Spinal cord (tissue), 10 donors: Measurements from ENCODE around the gene AFF3. TPM values are rescaled to one million over a fixed set of nuclear protein-coding genes. Genes with fewer than 3 reads are reported as not detected.

Experiments used
- DNase-seq, 6 donors: peaks; one replicate each; pipeline versions ENCODE4 v3.0.0 to v3.0.0-alpha.2; 2013 to 2015; ENCODE audit warnings: low spot score in 6 of 6, low read depth in 4 of 6
- H3K27ac ChIP-seq: one replicate; pipeline ENCODE4 v1.5.1; 2013; ENCODE audit warnings: low read depth, low read length, control low read depth
- H3K27me3 ChIP-seq: one replicate; pipeline ENCODE4 v1.6.1; 2013; ENCODE audit warnings: low read length; ENCODE audit not compliant: control insufficient read depth, insufficient read depth
- H3K36me3 ChIP-seq: one replicate; pipeline ENCODE4 v1.6.1; 2013; ENCODE audit warnings: low read length; ENCODE audit not compliant: control insufficient read depth, insufficient read depth
- H3K4me1 ChIP-seq: one replicate; pipeline ENCODE4 v1.6.1; 2013; ENCODE audit warnings: low read length; ENCODE audit not compliant: control insufficient read depth, insufficient read depth
- H3K4me3 ChIP-seq: one replicate; pipeline ENCODE4 v1.5.1; 2013; ENCODE audit warnings: low read depth, low read length, control low read depth
- H3K9me3 ChIP-seq: one replicate; pipeline ENCODE4 v1.6.1; 2013; ENCODE audit warnings: low read length; ENCODE audit not compliant: control insufficient read depth, insufficient read depth
- WGBS: methylation state at CpG from one replicate; pipeline ENCODE4 v1.1.5; 2013; ENCODE audit warnings: missing lambda C conversion rate; ENCODE audit not compliant: insufficient coverage; 5-methylcytosine and 5-hydroxymethylcytosine counted together
- polyA plus RNA-seq, 2 donors: library from polyadenylated mRNA; unstranded; fragments of 120-200 nt; gene quantifications; one replicate each; pipeline ENCODE4 v1.2.1, GENCODE V29; 2013; ENCODE audit not compliant: insufficient read length in 2 of 2
- total RNA-seq, 2 donors: library from RNA; depleted of rRNA in 1 of 2; stranded (reverse); fragments of 120-200 nt in 1 of 2; fragments of >200 nt in 1 of 2; gene quantifications; one replicate each; pipeline versions ENCODE4 v1.2.3 to v1.2.4, GENCODE V29; 2013 to 2014
- donor health status: healthy.

AFF3 gene
- total and polyA plus RNA-seq, 4 donors: 31.5 to 44.6 (median 42.4) TPM

- no CpG with 5 or more reads among the region's 9 CpGs for WGBS
- H3K4me1 ChIP-seq: peaks cover 2% of the 10 kb centered on the region
- no peak overlapping the region for H3K27ac ChIP-seq
- peaks cover 3% of the 10 kb centered on the region for H3K36me3 ChIP-seq
- H3K4me3 ChIP-seq: no peak overlapping the region
- no peaks in the 10 kb centered on the region for H3K27me3 ChIP-seq
- DNase-seq: peak in 1 of 6 donors; percentile 35
- H3K9me3 ChIP-seq: no peaks in the 10 kb centered on the region
These were observed 77.6 kb downstream of the AFF3 start for GRCh38 chr2:100064592-100065428.

GRCh38 chr2:100064165-100064564, 78.2 kb downstream of the AFF3 start:
- no peak for DNase-seq
- Histone ChIP-seq H3K4me3 (no peak overlapping the region), H3K27ac (no peak overlapping the region), H3K36me3 (peaks cover 3% of the 10 kb centered on the region), H3K4me1 (peaks cover 2% of the 10 kb centered on the region), H3K27me3 (no peaks in the 10 kb centered on the region), H3K9me3 (no peaks in the 10 kb centered on the region)
- WGBS: no CpG with 5 or more reads among the region's 2 CpGs

DNA sequence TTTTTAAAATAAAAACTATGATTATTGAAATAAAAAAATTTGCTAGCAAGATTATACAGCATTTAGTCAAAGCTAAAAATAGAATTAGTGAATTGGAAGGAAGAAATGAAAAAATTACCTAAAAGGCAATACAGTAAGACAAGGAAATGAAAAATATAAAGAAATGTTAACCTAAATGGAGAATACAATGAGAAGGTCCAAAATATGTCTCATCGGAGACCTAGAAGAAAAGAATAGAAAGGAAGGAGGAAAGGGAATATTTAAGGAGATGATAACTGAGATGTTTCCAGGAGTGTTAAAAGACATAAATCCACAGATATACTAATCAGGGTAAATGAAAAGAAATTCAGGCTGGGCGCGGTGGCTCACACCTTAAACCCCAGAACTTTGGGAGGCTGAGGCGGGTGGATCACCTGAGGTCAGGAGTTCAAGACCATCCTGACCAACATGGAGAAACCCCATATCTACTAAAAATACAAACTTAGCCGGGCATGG, 78.9 kb downstream of the AFF3 start:
- no peak overlapping the region for H3K4me3 ChIP-seq
- no peaks in the 10 kb centered on the region for H3K9me3 ChIP-seq
- H3K4me1 ChIP-seq: peaks cover 2% of the 10 kb centered on the region
- peaks cover 3% of the 10 kb centered on the region for H3K36me3 ChIP-seq
- 100% methylated on average over 4 of the region's 5 CpGs for WGBS
- no peaks in the 10 kb centered on the region for H3K27me3 ChIP-seq
- no peak overlapping the region for H3K27ac ChIP-seq
- DNase-seq: no peak

GRCh38 chr2:100062336-100062735, 80.1 kb downstream of the AFF3 start:
- 100% methylated on average over 2 of the region's 5 CpGs for WGBS
- Histone ChIP-seq H3K27ac (no peak overlapping the region), H3K27me3 (no peaks in the 10 kb centered on the region), H3K36me3 (peaks cover 3% of the 10 kb centered on the region), H3K4me3 (no peak overlapping the region), H3K4me1 (peaks cover 2% of the 10 kb centered on the region), H3K9me3 (no peaks in the 10 kb centered on the region)
- no peak for DNase-seq

DNA sequence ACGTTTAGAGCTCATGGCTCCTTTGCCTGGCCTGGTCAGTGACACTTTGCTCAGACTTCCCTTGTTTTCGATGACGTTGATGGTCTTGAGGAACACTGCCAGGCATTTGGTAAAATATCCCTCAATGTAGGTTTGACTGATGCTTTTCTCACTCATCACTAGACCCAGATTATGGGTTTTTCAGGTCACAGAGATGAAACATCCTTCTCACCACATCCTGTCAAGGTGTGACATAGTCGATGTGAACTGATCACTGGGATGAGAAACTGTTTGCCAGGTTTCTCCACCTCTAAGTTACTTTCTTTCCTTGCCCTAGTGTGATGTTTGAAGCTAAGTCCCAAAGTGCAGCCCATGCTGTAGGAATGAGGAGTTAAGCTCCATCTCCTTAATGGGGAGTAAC, 81.5 kb downstream of the AFF3 start:
- no peaks in the 10 kb centered on the region for H3K9me3 ChIP-seq
- WGBS: 100% methylated on average over 3 of the region's 4 CpGs
- H3K27ac ChIP-seq: no peak overlapping the region
- H3K4me3 ChIP-seq: no peak overlapping the region
- peaks cover 6% of the 10 kb centered on the region for H3K4me1 ChIP-seq
- H3K36me3 ChIP-seq: peaks cover 3% of the 10 kb centered on the region
- no peaks in the 10 kb centered on the region for H3K27me3 ChIP-seq
- no peak for DNase-seq

DNA sequence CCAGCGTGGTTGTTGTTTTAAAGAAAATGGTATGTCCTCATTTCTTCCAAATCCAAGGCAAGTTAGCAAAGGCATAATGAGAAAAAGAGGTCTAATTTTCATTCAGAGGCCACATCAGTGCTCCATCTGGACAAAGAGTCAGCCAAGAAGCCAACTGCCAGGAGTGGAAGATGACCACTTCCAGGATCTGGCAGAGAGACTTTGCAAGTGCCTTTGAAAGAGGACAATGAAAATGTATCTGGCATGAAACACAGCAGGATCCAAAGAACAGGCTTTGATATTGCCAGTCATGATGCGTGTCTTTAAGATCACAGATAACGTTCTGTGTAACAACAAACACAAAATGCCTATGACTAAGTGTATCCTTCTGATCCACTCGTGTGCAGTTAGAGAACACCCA, 82.8 kb downstream of the AFF3 start:
- Histone ChIP-seq H3K36me3 (peaks cover 3% of the 10 kb centered on the region), H3K4me1 (peaks cover 6% of the 10 kb centered on the region), H3K27me3 (no peaks in the 10 kb centered on the region), H3K27ac (no peak overlapping the region), H3K4me3 (no peak overlapping the region), H3K9me3 (no peaks in the 10 kb centered on the region)
- 57% methylated on average over 3 of the region's 4 CpGs for WGBS
- no peak for DNase-seq

- H3K4me3 ChIP-seq: no peak overlapping the region
- DNase-seq: no peak
- H3K27ac ChIP-seq: no peak overlapping the region
- peaks cover 3% of the 10 kb centered on the region for H3K36me3 ChIP-seq
- peaks cover 6% of the 10 kb centered on the region for H3K4me1 ChIP-seq
- H3K27me3 ChIP-seq: no peaks in the 10 kb centered on the region
- no peaks in the 10 kb centered on the region for H3K9me3 ChIP-seq
These were observed 84.5 kb downstream of the AFF3 start for GRCh38 chr2:100057901-100058261.

GRCh38 chr2:100054426-100054825, 88.0 kb downstream of the AFF3 start:
- H3K4me3 ChIP-seq: no peak overlapping the region
- 68% methylated on average over 2 of the region's 2 CpGs for WGBS
- no peaks in the 10 kb centered on the region for H3K9me3 ChIP-seq

DNA sequence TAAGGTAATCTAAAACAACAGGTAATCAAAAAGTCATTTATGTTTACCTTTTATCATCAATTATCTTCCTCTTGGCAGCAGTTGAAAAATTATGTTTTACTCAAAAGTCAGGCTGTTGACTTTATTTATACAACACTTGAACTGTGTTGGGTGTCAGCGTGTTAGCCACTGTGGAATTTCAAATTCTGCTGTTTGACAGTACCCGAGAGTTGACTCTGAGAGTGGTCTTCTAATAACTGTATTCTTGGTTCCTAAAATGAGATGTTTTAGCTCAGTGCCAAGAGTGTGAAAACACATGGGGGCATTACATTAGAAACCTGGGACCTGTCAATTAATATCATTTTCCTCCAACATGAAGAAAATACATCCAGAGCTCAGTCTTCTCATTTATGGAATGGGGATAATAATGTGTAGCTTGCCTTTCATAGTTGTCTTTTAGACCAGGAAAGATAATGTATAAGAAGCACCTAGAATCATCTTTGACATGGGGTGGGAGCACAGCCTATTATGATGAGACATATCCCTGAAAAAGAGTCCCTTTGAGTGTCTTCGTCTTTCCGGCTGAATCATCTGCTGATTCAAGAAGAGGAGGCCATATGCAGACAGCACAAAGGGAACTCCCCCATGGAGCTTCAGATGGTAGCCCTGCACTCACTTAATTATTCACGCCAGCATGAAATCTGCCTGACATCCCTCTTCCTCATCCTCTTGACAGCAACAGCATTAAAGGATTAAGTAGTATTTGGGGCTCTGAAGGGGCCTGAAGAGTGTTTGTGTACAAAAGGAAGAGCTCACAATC, 89.1 kb downstream of the AFF3 start:
- WGBS: 86% methylated on average over 2 of the region's 5 CpGs
- no peaks in the 10 kb centered on the region for H3K9me3 ChIP-seq
- H3K36me3 ChIP-seq: no peaks in the 10 kb centered on the region
- H3K4me1 ChIP-seq: peaks cover 4% of the 10 kb centered on the region
- no peak overlapping the region for H3K27ac ChIP-seq
- no peak for DNase-seq
- no peak overlapping the region for H3K4me3 ChIP-seq
- H3K27me3 ChIP-seq: no peaks in the 10 kb centered on the region

More at GRCh38 chr2:100054426-100054825, 88.0 kb downstream of the AFF3 start:
- no peak for DNase-seq
- Histone ChIP-seq H3K4me1 (peaks cover 4% of the 10 kb centered on the region), H3K27me3 (no peaks in the 10 kb centered on the region), H3K27ac (no peak overlapping the region), H3K36me3 (no peaks in the 10 kb centered on the region)
